ENCODE data around the gene GIMAP5. TPM values are rescaled to one million over a fixed set of nuclear protein-coding genes. Genes with fewer than 3 reads are reported as not detected.

The GIMAP5 gene
- total and polyA plus RNA-seq, 2 donors (not counting 3 experiments of a cell fraction or from before 2014, with no cell fraction given), result 0.44 to 18.9 TPM

GRCh38 chr7:150788474-150789269 is 51.5 kb downstream of the GIMAP5 start:
- CTCF ChIA-PET, result interaction anchor here (1.2 to 3.2 kb wide), 2 partner anchors 10 kb away, joined by 3 to 20 read pairs; no protein-coding TSS in a partner anchor
- TF ChIP-seq GATA2 (IDR thresholded peaks at IDR 0.05; ENCODE audit: insufficient read depth, insufficient read length, low read depth, low read length), result no peak
- TF ChIP-seq JUN (IDR thresholded peaks at IDR 0.05; ENCODE audit: borderline replicate concordance, insufficient read depth, insufficient read length, low read depth), result no peak
- no peak for TF ChIP-seq FOS (IDR thresholded peaks at IDR 0.05; ENCODE audit: borderline replicate concordance, insufficient read depth, low read length)
- H2AFZ ChIP-seq (ENCODE audit: low read depth, low read length), result no peak overlapping the region

DNA sequence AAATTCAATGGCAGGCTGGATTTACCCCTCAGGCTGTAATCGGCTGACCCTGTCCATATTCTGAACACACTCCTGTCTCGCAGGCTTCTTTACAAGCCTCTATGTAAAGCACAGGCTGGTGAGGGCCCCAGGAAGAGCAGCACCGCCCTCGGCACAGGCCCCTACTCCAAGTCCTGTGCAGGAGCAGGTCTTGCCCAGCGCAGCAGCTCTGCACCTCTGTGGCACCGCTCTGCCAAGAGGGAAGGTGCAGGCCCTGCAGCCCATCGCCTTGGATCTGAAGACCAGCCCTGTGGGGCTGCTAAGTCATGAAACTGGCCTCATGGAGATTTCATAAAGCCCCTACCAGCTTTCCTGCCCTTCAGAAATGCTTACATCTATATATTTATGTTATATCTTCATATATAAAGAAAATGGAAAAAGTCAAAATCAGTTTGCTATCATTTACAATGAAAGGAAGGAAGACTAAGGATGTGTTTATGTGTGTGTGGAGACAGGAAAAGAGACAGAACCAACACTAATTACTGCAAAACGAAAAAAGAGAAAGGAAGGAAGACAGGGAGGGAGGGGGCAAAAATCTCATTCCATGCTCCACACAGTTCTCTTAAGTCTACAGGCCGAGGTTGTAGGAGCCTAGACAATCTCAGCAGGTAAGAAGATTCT is 53.3 kb downstream of the GIMAP5 start:
- TF ChIP-seq GATA2 (IDR thresholded peaks at IDR 0.05; ENCODE audit: insufficient read depth, insufficient read length, low read depth, low read length) (no peak), JUN (IDR thresholded peaks at IDR 0.05; ENCODE audit: borderline replicate concordance, insufficient read depth, insufficient read length, low read depth) (no peak), FOS (IDR thresholded peaks at IDR 0.05; ENCODE audit: borderline replicate concordance, insufficient read depth, low read length) (no peak), POLR2AphosphoS5 (IDR thresholded peaks at IDR 0.05; ENCODE audit: insufficient read depth, low read depth, low read length) (no peak), MYC (IDR thresholded peaks at IDR 0.05; ENCODE audit: low read depth, low read length) (no peak), POLR2A (IDR thresholded peaks at IDR 0.05; ENCODE audit: low read depth, low read length) (no peak), EZH2 (IDR thresholded peaks at IDR 0.05; ENCODE audit: borderline replicate concordance, low read depth, low read length, severe bottlenecking) (no peak)
- TF ChIP-seq, protein P1, sequence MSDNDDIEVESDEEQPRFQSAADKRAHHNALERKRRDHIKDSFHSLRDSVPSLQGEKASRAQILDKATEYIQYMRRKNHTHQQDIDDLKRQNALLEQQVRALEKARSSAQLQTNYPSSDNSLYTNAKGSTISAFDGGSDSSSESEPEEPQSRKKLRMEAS (IDR thresholded peaks at IDR 0.05; ENCODE audit: insufficient read depth, insufficient read length), result no peak
- TF ChIP-seq, protein P2, sequence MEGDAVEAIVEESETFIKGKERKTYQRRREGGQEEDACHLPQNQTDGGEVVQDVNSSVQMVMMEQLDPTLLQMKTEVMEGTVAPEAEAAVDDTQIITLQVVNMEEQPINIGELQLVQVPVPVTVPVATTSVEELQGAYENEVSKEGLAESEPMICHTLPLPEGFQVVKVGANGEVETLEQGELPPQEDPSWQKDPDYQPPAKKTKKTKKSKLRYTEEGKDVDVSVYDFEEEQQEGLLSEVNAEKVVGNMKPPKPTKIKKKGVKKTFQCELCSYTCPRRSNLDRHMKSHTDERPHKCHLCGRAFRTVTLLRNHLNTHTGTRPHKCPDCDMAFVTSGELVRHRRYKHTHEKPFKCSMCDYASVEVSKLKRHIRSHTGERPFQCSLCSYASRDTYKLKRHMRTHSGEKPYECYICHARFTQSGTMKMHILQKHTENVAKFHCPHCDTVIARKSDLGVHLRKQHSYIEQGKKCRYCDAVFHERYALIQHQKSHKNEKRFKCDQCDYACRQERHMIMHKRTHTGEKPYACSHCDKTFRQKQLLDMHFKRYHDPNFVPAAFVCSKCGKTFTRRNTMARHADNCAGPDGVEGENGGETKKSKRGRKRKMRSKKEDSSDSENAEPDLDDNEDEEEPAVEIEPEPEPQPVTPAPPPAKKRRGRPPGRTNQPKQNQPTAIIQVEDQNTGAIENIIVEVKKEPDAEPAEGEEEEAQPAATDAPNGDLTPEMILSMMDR (IDR thresholded peaks at IDR 0.05; ENCODE audit: extremely low read depth in 1 of 2, insufficient read depth in 1 of 2, low read depth in 1 of 2, low read length in 2 of 2), result no peak
- Histone ChIP-seq H2AFZ (ENCODE audit: low read depth, low read length) (no peak overlapping the region), H3K9ac (replicated peaks; ENCODE audit: extremely low read depth, insufficient read depth, low read length) (no peak overlapping the region), H3K27me3 (ENCODE audit: control insufficient read depth in 2 of 2, insufficient read depth in 2 of 2, low read length in 2 of 2) (peaks cover 9 to 24% of the 10 kb centered on the region in 2 experiments), H3K36me3 (ENCODE audit: control insufficient read depth in 2 of 2, extremely low read depth in 1 of 2, insufficient read depth in 2 of 2, low read length in 2 of 2) (no peaks in the 10 kb centered on the region), H3K9me1 (replicated peaks; ENCODE audit: control insufficient read depth, extremely low read depth, insufficient read depth, low read length) (no peaks in the 10 kb centered on the region), H3K4me1 (ENCODE audit: control insufficient read depth, extremely low read depth, insufficient read depth, low read length) (no peaks in the 10 kb centered on the region), H3K4me3 (replicated peaks in 1 of 3; ENCODE audit: insufficient read depth in 1 of 3, low read depth in 1 of 3, low read length in 3 of 3) (no peak overlapping the region), H3K79me2 (ENCODE audit: control insufficient read depth, insufficient read depth, low read length) (no peaks in the 10 kb centered on the region), H3K4me2 (ENCODE audit: insufficient read depth, low read length) (no peak overlapping the region), H3K9me3 (replicated peaks; ENCODE audit: control insufficient read depth, insufficient read depth, low read length) (no peaks in the 10 kb centered on the region), H4K20me1 (replicated peaks; ENCODE audit: control insufficient read depth, extremely low read depth, insufficient read depth, low read length) (no peaks in the 10 kb centered on the region), H3K27ac (ENCODE audit: insufficient read depth, low read depth, low read length) (no peak overlapping the region)
- POLR2A ChIA-PET, result no interaction called here
- dilution Hi-C loops (cut with MboI; ENCODE audit: extremely low pct_ligation_motif_present, low sequenced_read_pairs) (no loop called here), intact Hi-C loops (cut with micrococcal nuclease) (no loop called here)
- BruUV-seq (replicated peaks), result no TSS peak
- FAIRE-seq (no peak), DNase-seq (ENCODE audit: low read depth, low spot score) (no peak)
- CTCF ChIA-PET, result no interaction called here

More at GRCh38 chr7:150788474-150789269, 51.5 kb downstream of the GIMAP5 start:
- POLR2A ChIA-PET, result no interaction called here
- no TSS peak for BruUV-seq (replicated peaks)
- Histone ChIP-seq H3K9me3 (replicated peaks; ENCODE audit: control insufficient read depth, insufficient read depth, low read length) (no peaks in the 10 kb centered on the region), H3K9me1 (replicated peaks; ENCODE audit: control insufficient read depth, extremely low read depth, insufficient read depth, low read length) (no peaks in the 10 kb centered on the region), H3K9ac (replicated peaks; ENCODE audit: extremely low read depth, insufficient read depth, low read length) (no peak overlapping the region), H3K4me2 (ENCODE audit: insufficient read depth, low read length) (no peak overlapping the region), H3K36me3 (ENCODE audit: control insufficient read depth in 2 of 2, extremely low read depth in 1 of 2, insufficient read depth in 2 of 2, low read length in 2 of 2) (no peaks in the 10 kb centered on the region), H3K4me3 (replicated peaks in 1 of 3; ENCODE audit: insufficient read depth in 1 of 3, low read depth in 1 of 3, low read length in 3 of 3) (no peak overlapping the region), H4K20me1 (replicated peaks; ENCODE audit: control insufficient read depth, extremely low read depth, insufficient read depth, low read length) (no peaks in the 10 kb centered on the region), H3K79me2 (ENCODE audit: control insufficient read depth, insufficient read depth, low read length) (no peaks in the 10 kb centered on the region), H3K27ac (ENCODE audit: insufficient read depth, low read depth, low read length) (no peak overlapping the region), H3K4me1 (ENCODE audit: control insufficient read depth, extremely low read depth, insufficient read depth, low read length) (no peaks in the 10 kb centered on the region), H3K27me3 (ENCODE audit: control insufficient read depth in 2 of 2, insufficient read depth in 2 of 2, low read length in 2 of 2) (peaks cover 16 to 20% of the 10 kb centered on the region in 2 experiments)
- dilution Hi-C loops (cut with MboI; ENCODE audit: extremely low pct_ligation_motif_present, low sequenced_read_pairs) (no loop called here), intact Hi-C loops (cut with micrococcal nuclease) (no loop called here)
- FAIRE-seq (no peak), DNase-seq (ENCODE audit: low read depth, low spot score) (no peak)

Measured in endothelial cell of umbilical vein (primary cell).